Measurements from ENCODE around the gene AK5.
"Not testable (repeated sequence)": the region's sequence is repeated elsewhere in the genome, so short reads cannot be mapped to it uniquely, and the experiment has no call there.

AK5 gene

DNA sequence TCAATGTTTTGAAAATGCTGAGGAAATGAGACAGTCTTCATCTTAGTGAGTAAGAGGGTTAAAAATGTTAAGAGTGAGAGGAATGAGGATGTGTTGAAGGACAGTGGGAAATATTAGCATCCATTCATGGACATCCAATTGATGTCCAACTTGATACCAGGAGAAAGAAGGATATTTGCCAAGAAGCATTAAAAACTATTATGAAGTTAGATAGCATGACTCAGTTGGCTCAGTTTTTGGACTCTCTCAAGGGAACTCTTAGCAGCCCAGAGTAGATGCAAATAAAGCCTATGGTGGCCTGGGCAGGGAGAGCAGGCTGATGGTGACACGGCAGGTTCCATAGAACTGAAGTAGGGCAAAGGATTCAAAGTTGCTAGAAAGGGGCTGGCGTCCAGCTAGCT lies 229.6 kb downstream of the AK5 start:
- no peak for DNase-seq

DNA sequence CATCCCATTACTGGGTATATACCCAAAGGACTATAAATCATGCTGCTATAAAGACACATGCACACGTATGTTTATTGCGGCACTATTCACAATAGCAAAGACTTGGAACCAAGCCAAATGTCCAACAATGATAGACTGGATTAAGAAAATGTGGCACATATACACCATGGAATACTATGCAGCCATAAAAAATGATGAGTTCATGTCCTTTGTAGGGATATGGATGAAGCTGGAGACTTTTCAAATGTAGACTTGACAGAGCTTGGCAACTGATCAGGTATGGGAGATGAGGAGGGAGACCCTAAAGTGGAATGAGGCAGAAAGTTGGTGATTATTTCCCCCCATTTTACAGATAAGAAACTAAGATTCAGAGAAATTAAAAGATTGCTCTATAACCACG lies 230.8 kb downstream of the AK5 start:
- not testable (repeated sequence) for DNase-seq

DNA sequence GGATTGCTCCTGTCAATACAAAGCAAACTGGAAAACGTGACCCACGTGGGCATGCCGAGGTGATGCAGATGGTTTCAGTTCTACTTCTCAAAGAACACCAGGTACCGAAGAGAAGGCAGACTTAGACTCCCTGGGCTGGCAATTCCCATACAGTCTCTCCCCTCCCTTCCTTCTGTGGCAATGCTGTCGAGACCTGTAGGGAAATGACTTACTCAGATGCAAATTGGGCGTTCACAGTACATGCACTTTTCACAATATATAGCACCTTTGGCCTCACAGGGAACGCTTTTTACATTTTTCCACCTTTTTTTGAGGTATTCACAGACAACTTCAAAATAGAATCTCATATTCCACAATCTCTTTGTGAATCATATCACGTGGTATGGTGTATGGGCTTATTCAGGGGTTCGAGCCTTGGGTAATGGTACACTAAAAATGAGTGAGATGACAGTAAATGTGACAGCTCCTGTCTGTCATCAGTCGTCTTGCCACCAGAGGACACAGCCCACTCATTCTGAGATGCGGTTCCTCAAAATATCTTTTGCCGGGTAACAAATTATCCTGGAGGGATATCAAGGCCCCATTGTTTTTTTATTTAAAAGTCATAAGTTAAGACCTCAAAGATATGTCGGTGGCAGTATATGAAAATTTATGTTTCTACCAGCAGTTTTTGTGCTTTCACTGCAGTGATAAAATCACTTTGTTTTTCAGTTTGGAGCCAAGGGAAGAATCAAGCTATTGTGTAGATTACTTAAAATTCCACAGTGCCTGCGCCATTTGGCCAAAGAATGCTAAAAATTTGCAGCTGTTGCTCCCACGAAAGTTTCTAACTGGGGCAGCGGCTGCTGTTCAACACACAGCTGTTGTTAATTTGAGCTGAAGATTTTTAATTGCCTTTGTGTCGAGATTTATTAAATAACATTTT lies 232.3 kb downstream of the AK5 start:
- DNase-seq, result peak in 5 of 14 donors; percentile 3 to 52 (median 28)

DNA sequence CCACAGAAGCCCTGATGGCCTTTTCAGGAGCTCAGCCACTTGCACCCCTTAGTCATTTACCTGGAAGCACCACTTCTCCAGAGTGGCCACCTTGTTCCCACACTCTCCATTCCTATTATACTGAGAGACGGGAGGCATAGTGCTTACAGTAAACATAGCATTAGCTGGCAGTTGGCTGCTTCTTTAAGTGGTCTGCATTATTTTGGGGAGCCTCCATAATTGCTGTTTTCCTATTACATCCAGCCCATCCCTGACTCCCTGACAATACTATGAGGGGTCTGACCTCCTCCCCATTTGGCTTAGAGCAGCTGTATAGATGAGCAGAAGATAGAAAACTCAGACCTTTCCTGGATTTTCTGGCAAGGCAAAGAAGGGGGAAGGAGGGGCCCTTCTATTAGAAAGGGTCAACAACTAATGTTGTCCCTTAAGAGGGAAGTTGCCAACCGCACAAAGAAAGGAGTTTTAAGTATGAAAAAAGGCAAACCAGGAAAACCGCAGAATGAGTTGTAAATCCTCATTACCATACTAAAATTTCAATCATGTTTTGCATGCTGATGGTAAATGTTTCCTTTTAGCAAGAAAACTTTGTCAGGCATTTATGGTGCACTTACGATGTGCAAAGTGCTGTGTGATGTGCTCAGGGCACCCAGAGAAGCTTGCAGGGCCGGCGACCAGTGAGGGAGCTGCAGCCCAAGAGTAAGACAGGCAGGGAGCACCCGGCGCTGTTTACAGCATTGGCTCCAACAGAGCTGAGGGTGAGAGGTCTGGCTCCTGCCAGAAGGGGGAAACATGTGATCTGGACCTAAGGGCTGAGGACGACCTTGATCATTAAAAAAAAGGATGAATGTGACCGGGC lies 233.3 kb downstream of the AK5 start:
- peak in 7 of 14 donors; percentile 29 to 74 (median 42) for DNase-seq

DNA sequence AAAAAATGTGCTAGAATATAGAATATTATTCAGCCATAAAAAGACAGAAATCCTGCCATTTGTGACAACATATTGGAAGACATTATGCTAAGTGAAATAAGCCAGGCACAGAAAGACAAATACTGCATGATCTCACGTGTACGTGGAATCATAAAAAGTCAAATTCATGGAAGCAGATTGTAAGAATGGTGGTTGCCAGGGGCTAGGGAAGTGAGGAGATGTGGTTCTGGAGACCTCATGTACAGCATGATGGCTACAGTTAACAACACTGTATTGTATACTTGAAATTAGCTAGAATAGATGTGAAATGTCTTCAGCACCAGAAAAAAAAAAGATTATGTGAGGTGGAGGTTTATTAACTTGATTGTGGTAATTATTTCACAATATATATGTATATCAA lies 234.3 kb downstream of the AK5 start:
- no peak for DNase-seq

DNA sequence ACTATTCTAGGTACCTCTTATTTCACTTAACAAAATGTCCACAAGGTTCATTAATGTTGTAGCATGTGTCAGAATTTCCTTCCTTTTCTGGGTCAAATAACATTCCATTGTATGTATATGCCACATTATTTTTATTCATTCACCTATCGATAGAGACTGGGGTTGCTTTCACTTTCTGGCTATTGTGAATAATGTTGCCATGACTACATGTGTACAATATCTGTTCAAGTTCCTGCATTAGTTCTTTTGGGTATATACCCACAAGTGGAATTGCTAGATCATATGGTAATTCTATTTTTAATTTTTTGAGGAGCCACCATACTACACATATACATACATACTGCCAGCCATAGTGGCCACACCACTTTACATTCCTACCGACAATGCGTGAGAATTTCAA lies 242.2 kb downstream of the AK5 start:
- no peak for DNase-seq

DNA sequence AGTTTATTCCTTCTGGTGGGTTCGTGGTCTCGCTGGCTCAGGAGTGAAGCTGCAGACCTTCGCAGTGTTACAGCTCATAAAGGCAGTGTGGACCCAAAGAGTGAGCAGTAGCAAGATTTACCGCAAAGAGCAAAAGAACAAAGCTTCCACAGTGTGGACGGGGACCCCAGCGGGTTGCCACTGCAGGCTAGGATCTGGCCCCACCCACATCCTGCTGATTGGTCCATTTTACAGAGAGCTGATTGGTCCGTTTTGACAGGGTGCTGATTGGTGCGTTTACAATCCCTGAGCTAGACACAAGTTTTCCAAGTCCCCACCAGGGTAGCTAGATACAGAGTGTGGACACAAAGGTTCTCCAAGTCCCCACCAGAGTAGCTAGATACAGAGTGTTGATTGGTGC lies 249.3 kb downstream of the AK5 start:
- not testable (repeated sequence) for DNase-seq

DNA sequence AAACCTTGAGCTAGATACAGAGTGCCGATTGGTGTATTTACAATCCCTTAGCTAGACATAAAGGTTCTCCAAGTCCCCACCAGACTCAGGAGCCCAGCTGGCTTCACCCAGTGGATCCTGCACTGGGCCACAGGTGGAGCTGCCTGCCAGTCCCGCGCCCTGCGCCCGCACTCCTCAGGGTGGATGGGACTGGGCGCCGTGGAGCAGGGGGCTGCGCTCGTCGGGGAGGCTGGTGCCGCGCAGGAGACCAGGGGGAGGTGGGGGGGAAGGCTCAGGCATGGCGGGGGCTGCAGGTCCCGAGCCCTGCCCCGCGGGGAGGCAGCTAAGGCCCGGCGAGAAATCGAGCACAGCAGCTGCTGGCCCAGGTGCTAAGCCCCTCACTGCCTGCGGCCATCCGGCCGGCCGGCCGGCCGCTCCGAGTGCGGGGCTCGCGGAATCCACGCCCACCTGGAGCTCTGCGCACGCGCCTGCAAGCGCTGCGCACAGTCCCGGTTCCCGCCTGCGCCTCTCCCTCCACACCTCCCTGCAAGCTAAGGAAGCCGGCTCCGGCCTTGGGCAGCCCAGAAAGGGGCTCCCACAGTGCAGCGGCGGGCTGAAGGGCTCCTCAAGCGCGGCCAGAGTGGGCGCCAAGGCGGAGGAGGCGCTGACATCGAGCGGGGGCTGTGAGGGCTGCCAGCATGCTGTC lies 249.9 kb downstream of the AK5 start:
- DNase-seq, result not testable (repeated sequence)

DNA sequence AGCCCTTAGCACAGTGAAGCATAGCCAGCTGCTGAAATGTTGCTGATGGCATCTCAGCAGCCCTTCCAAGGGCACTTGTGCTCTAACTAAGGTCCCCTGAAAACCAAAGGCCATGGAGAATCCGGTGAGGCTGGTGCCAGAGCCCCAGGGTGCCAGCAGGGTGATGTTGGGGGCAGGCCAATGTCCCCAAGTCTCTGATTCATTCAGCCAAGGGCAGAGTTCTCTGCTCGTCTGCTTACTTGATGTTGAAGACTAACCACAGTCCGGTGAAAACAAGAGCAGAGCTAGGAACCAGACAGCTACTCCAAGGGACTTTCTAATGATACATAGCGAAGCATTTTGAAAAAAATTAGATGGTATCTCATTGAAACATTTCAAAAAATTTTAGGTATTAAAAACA lies 250.8 kb downstream of the AK5 start:
- no peak for DNase-seq

DNA sequence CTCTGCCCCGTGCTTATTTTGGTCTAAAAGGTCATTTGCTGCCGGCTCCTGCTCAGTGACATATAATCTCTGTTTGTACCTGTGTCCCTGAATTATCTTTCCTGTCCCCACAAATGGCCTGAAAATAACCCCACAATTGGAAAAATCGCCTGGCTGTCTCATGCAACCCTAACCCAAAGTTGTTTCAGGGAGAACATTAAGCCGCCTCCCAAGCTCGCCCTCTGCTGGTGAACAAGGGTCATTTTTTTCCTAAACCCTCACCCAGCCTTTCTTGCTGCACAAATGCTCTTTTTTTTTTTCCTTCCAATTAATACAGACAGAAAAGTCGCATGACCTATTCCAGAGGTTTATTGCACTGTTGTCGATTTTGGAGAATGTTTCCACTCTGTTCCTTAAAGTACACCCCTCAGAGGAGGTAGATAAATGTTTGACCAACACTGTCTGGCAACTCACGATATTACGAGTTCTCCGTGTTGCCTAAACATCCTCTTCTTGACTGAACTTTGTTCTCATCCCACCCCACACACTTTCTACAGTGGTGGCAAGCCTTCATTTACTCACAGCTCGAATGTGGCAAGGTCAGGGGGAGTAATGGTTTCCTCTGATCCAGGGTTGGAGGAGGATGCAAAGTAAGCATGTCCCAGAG lies 252.0 kb downstream of the AK5 start:
- DNase-seq, result peak in 10 of 14 donors; percentile 10 to 68 (median 48)

DNA sequence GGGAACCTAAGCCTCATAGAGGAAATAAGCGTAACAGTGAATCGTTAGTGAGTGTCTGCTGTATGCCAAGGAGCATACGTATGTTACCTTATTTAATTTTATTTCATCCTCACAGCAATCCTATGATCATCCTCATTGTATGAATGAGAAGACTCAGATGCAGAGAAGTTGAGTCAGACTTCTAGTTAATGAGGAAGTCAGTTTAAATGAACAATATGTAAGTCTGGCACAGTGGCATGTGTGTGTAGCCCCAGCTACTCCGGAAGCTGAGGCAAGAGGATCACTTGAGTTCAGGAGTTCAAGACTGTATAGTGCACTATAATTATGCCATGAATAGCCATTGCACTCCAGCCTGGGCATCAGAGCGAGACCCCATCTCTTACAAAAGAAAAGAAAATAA lies 252.6 kb downstream of the AK5 start:
- DNase-seq, result no peak

DNA sequence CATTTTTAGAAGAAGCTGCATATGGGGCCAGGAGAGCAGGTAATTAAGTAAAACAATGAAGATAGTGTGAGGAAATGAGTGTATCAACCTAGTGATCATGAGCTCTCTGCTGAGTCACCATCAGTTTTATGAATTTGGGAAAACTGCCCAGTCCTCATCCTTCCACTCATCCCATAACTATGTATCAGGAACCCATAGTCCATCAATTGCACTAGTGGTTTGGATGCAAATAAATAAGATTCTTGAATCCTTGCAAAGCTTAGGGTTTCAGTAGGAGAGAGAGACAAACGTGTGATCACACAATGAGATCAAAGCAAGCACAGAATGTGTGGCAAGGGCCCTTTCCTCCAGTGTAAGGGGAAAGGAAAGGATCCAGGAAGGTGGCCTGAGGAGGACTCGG lies 255.0 kb downstream of the AK5 start:
- DNase-seq, result no peak

DNA sequence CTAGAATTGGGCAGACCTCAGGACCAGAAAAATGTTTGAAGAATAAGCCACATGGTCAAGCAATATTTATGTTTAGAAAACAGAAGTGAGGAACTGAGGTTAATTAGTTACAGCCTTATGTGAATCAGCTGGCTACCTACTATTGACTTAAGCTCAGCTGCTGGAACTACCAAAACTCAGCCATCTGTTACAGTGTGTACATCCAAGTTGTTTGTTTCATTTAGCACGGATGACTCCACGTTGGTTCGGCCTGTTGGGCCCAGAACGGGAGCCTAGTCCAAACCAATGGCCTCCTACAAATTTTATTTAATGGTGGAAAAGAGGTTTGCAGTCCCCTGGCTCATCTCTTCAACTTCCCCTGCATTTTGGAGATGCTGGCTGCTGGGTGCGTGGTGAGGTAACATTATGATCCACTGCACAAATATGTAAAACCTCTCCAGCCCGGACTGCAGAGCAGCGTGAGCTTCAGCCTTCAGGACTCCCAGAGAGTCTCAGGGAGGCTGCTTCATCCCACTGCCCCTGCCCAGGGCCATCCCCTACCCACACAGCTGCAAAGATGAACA lies 257.2 kb downstream of the AK5 start:
- DNase-seq, result peak in 2 of 14 donors; percentile 19 to 33

DNA sequence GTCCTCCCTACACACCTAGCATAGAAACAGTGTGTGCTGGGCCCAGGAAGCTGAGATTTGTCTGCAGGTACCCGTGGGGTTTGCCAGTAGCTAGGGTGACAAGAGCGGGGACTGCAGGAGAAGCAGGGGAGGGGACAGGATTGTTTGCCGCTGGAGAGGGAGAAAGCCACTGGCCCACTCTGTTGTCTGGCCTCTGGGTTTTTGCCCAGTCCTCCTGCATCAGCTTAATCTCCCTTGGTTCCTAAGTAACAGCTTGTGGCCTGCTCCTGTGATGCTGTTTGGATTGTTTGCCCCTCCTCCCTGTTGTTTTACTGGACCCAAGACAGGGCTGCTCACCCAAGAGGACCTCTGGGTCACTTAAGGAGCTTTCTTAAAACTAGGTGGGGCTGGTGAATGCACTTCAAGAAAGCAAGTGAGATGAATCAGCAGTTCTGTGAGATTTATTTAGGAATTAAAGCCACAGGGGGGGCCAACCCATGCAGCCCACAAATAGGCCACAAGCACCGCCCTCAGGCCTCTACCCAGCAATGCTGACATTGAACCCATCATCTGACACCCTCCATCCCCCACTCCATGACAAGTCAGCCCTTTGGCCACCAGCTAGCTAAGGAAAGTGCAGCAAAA lies 257.8 kb downstream of the AK5 start:
- DNase-seq, result peak in 1 of 14 donors; percentile 15

DNA sequence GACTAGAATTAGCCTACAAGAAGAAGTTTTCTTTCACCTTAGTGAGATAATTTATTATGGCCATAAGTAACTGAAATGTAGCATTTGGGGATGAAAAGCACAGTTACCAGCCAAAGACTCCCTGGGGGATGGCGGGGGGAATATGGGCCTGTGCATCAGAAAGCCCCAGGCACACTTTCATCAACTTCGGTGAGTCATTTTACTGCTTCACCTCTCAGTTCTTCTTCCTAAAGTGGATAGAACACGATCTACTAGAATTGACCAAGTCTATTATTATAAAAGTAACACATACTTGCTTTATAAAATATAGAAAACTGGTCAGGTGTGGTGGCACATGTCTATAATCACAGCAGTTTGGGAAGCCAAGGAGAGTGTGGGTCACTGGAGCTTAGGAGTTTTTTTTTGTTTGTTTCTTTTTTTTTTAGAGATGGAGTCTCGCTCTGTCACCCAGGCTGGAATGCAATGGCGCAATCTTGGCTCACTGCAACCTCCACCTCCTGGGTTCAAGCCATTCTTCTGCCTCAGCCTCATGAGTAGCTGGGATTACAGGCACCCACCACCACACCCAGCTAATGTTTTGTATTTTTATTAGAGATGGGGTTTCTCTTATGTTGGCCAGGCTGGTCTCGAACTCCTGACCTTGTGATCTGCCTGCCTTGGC lies 258.8 kb downstream of the AK5 start:
- no peak for DNase-seq

DNA sequence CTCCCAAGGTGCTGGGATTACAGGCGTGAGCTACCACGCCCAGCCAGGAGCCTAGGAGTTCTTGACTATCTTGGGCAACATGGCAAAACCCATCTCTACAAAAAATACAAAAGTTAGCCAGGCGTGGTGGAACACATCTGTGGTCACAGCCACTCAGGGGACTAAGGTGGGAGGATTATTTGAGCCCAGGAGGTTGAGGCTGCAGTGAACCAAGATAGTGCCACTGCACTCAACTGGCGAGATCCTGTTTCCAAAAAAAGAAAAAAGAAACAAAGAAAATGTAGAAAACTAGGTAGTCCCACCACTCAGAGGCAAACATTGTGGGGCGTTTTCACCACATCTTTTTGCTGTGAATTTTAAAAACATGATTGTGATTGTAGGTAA lies 259.3 kb downstream of the AK5 start:
- DNase-seq, result no peak

DNA sequence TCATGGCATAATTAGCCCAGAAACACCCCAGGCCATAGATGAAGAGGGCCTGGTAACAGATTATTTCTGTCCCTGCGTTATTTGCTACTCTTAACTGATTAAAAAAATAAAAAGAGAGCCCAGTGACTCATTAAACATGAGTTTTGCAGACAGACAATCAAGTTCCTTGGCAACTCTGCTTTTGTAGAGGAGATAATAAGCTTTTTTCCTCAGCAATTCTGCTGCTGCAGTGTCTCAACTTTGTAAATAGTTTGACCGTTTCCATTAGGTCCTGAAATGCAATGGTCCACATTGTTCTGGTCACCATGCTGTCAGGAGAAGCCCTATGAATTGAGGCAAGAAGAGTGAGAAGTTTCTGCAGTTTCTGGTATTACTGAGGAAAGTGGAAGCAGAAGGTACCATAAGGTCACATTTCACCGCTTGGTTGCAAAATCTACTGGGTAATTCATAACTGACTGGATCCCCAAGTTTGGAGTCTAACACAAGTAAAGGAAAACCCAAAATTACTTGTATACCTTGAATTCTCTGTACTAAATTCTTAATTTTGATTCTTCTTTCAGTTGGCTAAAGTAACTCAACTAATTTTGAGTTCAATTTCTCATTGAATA lies 261.1 kb downstream of the AK5 start:
- DNase-seq, result no peak

DNA sequence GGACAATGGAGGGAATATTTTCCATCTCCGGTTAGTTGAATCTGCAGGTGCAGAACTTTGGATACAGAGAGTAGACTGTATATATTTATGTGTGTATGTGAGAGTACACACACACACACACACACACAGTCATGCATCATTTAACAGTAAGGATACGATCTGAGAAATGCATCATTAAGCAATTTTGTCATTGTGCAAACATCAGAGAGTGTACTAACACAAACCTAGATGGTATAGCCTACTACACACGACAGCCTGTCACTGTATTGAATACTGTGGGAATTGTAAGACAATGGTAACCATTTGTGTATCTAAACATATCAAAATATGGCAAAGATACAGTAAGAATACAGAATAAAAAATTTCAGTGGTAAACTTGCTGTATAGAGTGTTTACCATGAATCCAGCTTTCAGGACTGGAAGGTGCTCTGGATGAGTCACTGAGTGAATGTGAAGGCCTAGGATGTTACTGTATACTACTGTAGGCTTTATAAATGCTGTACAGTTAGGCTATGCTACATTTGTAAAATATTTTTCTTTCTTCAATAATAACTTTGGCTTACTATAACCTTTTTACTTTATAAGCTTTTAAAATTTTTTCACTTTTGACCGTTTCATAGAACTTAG lies 262.1 kb downstream of the AK5 start:
- DNase-seq, result no peak

DNA sequence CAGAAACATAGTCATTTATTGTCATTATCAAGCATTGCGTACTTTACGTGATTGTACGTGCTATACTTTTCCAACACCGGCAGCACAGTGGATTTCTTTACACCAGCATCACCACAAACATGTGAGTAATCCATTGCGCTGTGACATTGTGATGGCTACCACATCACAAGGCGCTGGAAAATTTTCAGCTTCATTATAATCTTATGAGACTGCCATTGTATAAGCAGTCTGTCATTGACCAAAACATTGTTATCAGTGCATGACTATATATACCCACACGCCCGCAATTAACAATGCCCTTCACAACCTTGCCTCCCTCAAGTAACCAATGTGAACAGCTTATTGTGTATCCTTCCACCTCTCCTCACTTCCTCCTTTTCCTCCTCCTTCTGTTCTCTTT lies 263.0 kb downstream of the AK5 start:
- no peak for DNase-seq

DNA sequence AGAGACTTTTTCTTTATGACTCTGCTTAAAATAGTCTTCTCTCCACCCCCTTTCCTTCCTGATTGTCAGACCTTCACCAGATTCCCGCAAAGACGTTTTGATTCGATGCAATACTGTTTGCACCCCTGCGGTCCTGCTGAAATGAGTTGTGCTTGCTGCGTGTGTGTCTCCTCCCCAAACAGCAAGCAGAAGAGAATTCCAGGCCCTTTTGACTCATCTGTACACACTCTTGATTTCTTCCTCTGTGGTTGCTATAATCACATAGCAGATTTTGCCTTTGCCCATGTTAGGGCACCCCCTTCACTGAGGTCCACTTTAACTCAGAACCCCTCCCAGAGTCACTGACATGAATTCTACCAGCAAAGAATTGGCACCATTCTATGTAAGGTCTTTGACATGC lies 264.2 kb downstream of the AK5 start:
- DNase-seq, result no peak

Measured in C1 segment of cervical spinal cord (tissue), 14 donors.